ENCODE results near the gene TRMT11. TPM values are rescaled to one million over a fixed set of nuclear protein-coding genes. Genes with fewer than 3 reads are reported as not detected.
A peak's percentile ranks its signal among the peaks of the same experiment; 100 is the strongest.

Gene TRMT11
- total RNA-seq, 2 donors from 2014 or later = 29.4 to 35.4 TPM

- H3K36me3 Mint-ChIP-seq (ENCODE audit: low read depth) = no peaks in the 10 kb centered on the region
Measured at GRCh38 chr6:125955973-125956372, 30.4 kb upstream of the TRMT11 start.

GRCh38 chr6:125956506-125957390 is 29.6 kb upstream of the TRMT11 start, which contains the start of gene HINT3:
HINT3 (plus strand) TSS chr6:125956770; CDS start chr6:125956978, 208 bp downstream.
- H3K27ac Mint-ChIP-seq = peak within 1 kb of the TSS; percentile 76
- TF ChIP-seq, protein P1, sequence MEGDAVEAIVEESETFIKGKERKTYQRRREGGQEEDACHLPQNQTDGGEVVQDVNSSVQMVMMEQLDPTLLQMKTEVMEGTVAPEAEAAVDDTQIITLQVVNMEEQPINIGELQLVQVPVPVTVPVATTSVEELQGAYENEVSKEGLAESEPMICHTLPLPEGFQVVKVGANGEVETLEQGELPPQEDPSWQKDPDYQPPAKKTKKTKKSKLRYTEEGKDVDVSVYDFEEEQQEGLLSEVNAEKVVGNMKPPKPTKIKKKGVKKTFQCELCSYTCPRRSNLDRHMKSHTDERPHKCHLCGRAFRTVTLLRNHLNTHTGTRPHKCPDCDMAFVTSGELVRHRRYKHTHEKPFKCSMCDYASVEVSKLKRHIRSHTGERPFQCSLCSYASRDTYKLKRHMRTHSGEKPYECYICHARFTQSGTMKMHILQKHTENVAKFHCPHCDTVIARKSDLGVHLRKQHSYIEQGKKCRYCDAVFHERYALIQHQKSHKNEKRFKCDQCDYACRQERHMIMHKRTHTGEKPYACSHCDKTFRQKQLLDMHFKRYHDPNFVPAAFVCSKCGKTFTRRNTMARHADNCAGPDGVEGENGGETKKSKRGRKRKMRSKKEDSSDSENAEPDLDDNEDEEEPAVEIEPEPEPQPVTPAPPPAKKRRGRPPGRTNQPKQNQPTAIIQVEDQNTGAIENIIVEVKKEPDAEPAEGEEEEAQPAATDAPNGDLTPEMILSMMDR (conservative IDR thresholded peaks at IDR 0.05) = peak; percentile 100
- H3K4me1 ChIP-seq (ENCODE audit: control insufficient read depth, insufficient read depth, low read length) = no peaks in the 10 kb centered on the region

More at GRCh38 chr6:125955973-125956372, 30.4 kb upstream of the TRMT11 start:
- 70 to 74% methylated on average over 5 of the region's 5 CpGs for WGBS, 2 experiments (ENCODE audit: insufficient coverage in 1 of 2, insufficient read length in 1 of 2)
- H3K4me1 Mint-ChIP-seq = peaks cover 3% of the 10 kb centered on the region
- DNase-seq = no peak
- Histone ChIP-seq H3K4me3 (ENCODE audit: low read length) (peak overlapping the region; percentile 91), H3K9ac (ENCODE audit: extremely low read depth, low read length, poor library complexity, severe bottlenecking) (peak overlapping the region; percentile 76), H3K4me1 (ENCODE audit: control insufficient read depth, insufficient read depth, low read length) (no peaks in the 10 kb centered on the region), H3K36me3 (ENCODE audit: control insufficient read depth, insufficient read depth, low read length) (no peaks in the 10 kb centered on the region), H3K27ac (ENCODE audit: low read depth, low read length) (no peak overlapping the region), H3K9me3 (ENCODE audit: control insufficient read depth, low read length) (peaks cover 10% of the 10 kb centered on the region), H3K27me3 (ENCODE audit: control insufficient read depth, insufficient read depth, low read length, poor library complexity, severe bottlenecking) (peaks cover 10% of the 10 kb centered on the region)
- no peak overlapping the region for H3K4me3 Mint-ChIP-seq
- peaks cover 13% of the 10 kb centered on the region for H3K27me3 Mint-ChIP-seq (ENCODE audit: insufficient read depth)
- TF ChIP-seq, protein P1 (conservative IDR thresholded peaks at IDR 0.05) = no peak
- peak overlapping the region; percentile 76 for H3K27ac Mint-ChIP-seq
- H3K9me3 Mint-ChIP-seq = peaks cover 4% of the 10 kb centered on the region

GRCh38 chr6:125957391-125957693 is 29.0 kb upstream of the TRMT11 start:
- Histone ChIP-seq H3K27me3 (ENCODE audit: control insufficient read depth, insufficient read depth, low read length, poor library complexity, severe bottlenecking) (peaks cover 10% of the 10 kb centered on the region), H3K9ac (ENCODE audit: extremely low read depth, low read length, poor library complexity, severe bottlenecking) (peak overlapping the region; percentile 76), H3K4me3 (ENCODE audit: low read length) (peak overlapping the region; percentile 91), H3K4me1 (ENCODE audit: control insufficient read depth, insufficient read depth, low read length) (no peaks in the 10 kb centered on the region), H3K9me3 (ENCODE audit: control insufficient read depth, low read length) (peaks cover 7% of the 10 kb centered on the region), H3K36me3 (ENCODE audit: control insufficient read depth, insufficient read depth, low read length) (no peaks in the 10 kb centered on the region), H3K27ac (ENCODE audit: low read depth, low read length) (no peak overlapping the region)
- no peaks in the 10 kb centered on the region for H3K36me3 Mint-ChIP-seq (ENCODE audit: low read depth)
- TF ChIP-seq, protein P1 (conservative IDR thresholded peaks at IDR 0.05) = no peak
- H3K27me3 Mint-ChIP-seq (ENCODE audit: insufficient read depth) = peaks cover 12% of the 10 kb centered on the region
- no peak overlapping the region for H3K27ac Mint-ChIP-seq
- no peak for DNase-seq
- peaks cover 3% of the 10 kb centered on the region for H3K4me1 Mint-ChIP-seq
- no peak overlapping the region for H3K4me3 Mint-ChIP-seq
- H3K9me3 Mint-ChIP-seq = peaks cover 3% of the 10 kb centered on the region
- 0 to 34% methylated on average over 1 to 3 of the region's 3 CpGs for WGBS, 2 experiments (ENCODE audit: insufficient coverage in 1 of 2, insufficient read length in 1 of 2)

More at GRCh38 chr6:125956506-125957390, 29.6 kb upstream of the TRMT11 start, which contains the start of gene HINT3:
- Mint-ChIP-seq H3K36me3 (ENCODE audit: low read depth) (no peaks in the 10 kb centered on the region), H3K27me3 (ENCODE audit: insufficient read depth) (peaks cover 13% of the 10 kb centered on the region), H3K4me3 (no peak within 1 kb of the TSS), H3K4me1 (peaks cover 3% of the 10 kb centered on the region), H3K9me3 (peaks cover 4% of the 10 kb centered on the region)
- peaks cover 10% of the 10 kb centered on the region for H3K27me3 ChIP-seq (ENCODE audit: control insufficient read depth, insufficient read depth, low read length, poor library complexity, severe bottlenecking)
- peaks cover 10% of the 10 kb centered on the region for H3K9me3 ChIP-seq (ENCODE audit: control insufficient read depth, low read length)
- peak within 1 kb of the TSS; percentile 91 for H3K4me3 ChIP-seq (ENCODE audit: low read length)
- H3K27ac ChIP-seq (ENCODE audit: low read depth, low read length) = peak within 1 kb of the TSS; percentile 78
- no peaks in the 10 kb centered on the region for H3K36me3 ChIP-seq (ENCODE audit: control insufficient read depth, insufficient read depth, low read length)
- H3K9ac ChIP-seq (ENCODE audit: extremely low read depth, low read length, poor library complexity, severe bottlenecking) = peak within 1 kb of the TSS; percentile 76
- 0% methylated on average over 13 to 82 of the region's 82 CpGs for WGBS, 2 experiments (ENCODE audit: insufficient coverage in 1 of 2, insufficient read length in 1 of 2)
- peak; percentile 99 for DNase-seq
